HG02588 (cell line): ENCODE results near the gene WWP2.
"Not testable (repeated sequence)": the region's sequence is repeated elsewhere in the genome, so short reads cannot be mapped to it uniquely, and the experiment has no call there.

Experiments
- ATAC-seq: cut with Tn5 transposase; IDR thresholded peaks from one replicate; pipeline ENCODE4 v1.9.1; 2021; ENCODE audit warnings: mild to moderate bottlenecking, moderate library complexity; ENCODE audit not compliant: unreplicated experiment

Gene WWP2

GRCh38 chr16:69745232-69745612 lies 16.9 kb upstream of the WWP2 start:
- no peak for ATAC-seq

- no peak for ATAC-seq
These were observed 16.2 kb upstream of the WWP2 start for GRCh38 chr16:69745959-69746358.

- no peak for ATAC-seq
These were observed 15.0 kb upstream of the WWP2 start for GRCh38 chr16:69747115-69747514.

- ATAC-seq: no peak
These were observed 13.3 kb upstream of the WWP2 start for GRCh38 chr16:69748694-69749345.

GRCh38 chr16:69754143-69754468 lies 8.0 kb upstream of the WWP2 start:
- no peak for ATAC-seq

- peak; percentile 93 for ATAC-seq
These were observed 7.4 kb upstream of the WWP2 start, which contains the start of gene NOB1 for GRCh38 chr16:69754469-69755310. Gene NOB1 (minus strand): TSS chr16:69754926. CDS start chr16:69754910, 16 bp downstream.

- no peak for ATAC-seq
These were observed 5.4 kb upstream of the WWP2 start for GRCh38 chr16:69756705-69757104.

GRCh38 chr16:69757375-69757774 lies 4.8 kb upstream of the WWP2 start:
- not testable (repeated sequence) for ATAC-seq

- no peak for ATAC-seq
These were observed 874 bp downstream of the WWP2 start for GRCh38 chr16:69762814-69763598.

- no peak for ATAC-seq
These were observed 1.4 kb downstream of the WWP2 start for GRCh38 chr16:69763599-69763942.

- no peak for ATAC-seq
These were observed 5.5 kb downstream of the WWP2 start for GRCh38 chr16:69767459-69768229.

GRCh38 chr16:69768666-69769065 lies 6.5 kb downstream of the WWP2 start:
- ATAC-seq: no peak

GRCh38 chr16:69769404-69769803 lies 7.3 kb downstream of the WWP2 start:
- no peak for ATAC-seq

GRCh38 chr16:69771651-69771967 lies 9.5 kb downstream of the WWP2 start:
- ATAC-seq: no peak

- no peak for ATAC-seq
These were observed 11.3 kb downstream of the WWP2 start for GRCh38 chr16:69773260-69773947.

- ATAC-seq: no peak
These were observed 13.4 kb downstream of the WWP2 start for GRCh38 chr16:69775563-69775962.

- ATAC-seq: no peak
These were observed 17.6 kb downstream of the WWP2 start for GRCh38 chr16:69779724-69780123.

GRCh38 chr16:69781118-69781517 lies 19.0 kb downstream of the WWP2 start:
- no peak for ATAC-seq

- ATAC-seq: no peak
These were observed 22.5 kb downstream of the WWP2 start for GRCh38 chr16:69784586-69784985.

GRCh38 chr16:69787883-69788282 lies 25.8 kb downstream of the WWP2 start:
- ATAC-seq: no peak
